Suprapubic skin (tissue), 3 donors: ENCODE results near the gene CDK15.

Experiments used
- EP300 ChIP-seq: sonication (generic); formaldehyde crosslinking; IDR thresholded peaks from one replicate; pipeline ENCODE4 v1.6.1; 2017; ENCODE audit warnings: antibody characterized with exemption
- POLR2A ChIP-seq, 2 donors: fragments of 450-650 bp; IDR thresholded peaks; one replicate each; pipeline ENCODE4 v1.6.1; 2017; ENCODE audit warnings: antibody characterized with exemption in 2 of 2, mild to moderate bottlenecking in 2 of 2, moderate library complexity in 2 of 2
- TF ChIP-seq, protein P1 (sequence below), 2 donors: fragments of 200-600 bp in 1 of 2; fragments of 450-650 bp in 1 of 2; sonication (generic) in 1 of 2; IDR thresholded peaks; one replicate each; pipeline ENCODE4 v1.5.1; 2016 to 2019; ENCODE audit warnings: antibody characterized with exemption in 2 of 2, mild to moderate bottlenecking in 1 of 2, moderate library complexity in 1 of 2

- TF ChIP-seq POLR2A (IDR thresholded peaks at IDR 0.05) (no peak), EP300 (no peak)
- TF ChIP-seq, protein P1, sequence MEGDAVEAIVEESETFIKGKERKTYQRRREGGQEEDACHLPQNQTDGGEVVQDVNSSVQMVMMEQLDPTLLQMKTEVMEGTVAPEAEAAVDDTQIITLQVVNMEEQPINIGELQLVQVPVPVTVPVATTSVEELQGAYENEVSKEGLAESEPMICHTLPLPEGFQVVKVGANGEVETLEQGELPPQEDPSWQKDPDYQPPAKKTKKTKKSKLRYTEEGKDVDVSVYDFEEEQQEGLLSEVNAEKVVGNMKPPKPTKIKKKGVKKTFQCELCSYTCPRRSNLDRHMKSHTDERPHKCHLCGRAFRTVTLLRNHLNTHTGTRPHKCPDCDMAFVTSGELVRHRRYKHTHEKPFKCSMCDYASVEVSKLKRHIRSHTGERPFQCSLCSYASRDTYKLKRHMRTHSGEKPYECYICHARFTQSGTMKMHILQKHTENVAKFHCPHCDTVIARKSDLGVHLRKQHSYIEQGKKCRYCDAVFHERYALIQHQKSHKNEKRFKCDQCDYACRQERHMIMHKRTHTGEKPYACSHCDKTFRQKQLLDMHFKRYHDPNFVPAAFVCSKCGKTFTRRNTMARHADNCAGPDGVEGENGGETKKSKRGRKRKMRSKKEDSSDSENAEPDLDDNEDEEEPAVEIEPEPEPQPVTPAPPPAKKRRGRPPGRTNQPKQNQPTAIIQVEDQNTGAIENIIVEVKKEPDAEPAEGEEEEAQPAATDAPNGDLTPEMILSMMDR (IDR thresholded peaks at IDR 0.05) = no peak
Measured at GRCh38 chr2:201862843-201863242, 56.5 kb downstream of the CDK15 start.
